Amniotic epithelial cell (primary cell): ENCODE results near the gene EPRS1.
A peak's percentile ranks its signal among the peaks of the same experiment; 100 is the strongest.
"Not testable (repeated sequence)": the region's sequence is repeated elsewhere in the genome, so short reads cannot be mapped to it uniquely, and the experiment has no call there.

Experiments
- DNase-seq: peaks from one replicate; pipeline ENCODE4 v3.0.0-alpha.2; 2010; ENCODE audit warnings: low read depth

Gene EPRS1

DNA sequence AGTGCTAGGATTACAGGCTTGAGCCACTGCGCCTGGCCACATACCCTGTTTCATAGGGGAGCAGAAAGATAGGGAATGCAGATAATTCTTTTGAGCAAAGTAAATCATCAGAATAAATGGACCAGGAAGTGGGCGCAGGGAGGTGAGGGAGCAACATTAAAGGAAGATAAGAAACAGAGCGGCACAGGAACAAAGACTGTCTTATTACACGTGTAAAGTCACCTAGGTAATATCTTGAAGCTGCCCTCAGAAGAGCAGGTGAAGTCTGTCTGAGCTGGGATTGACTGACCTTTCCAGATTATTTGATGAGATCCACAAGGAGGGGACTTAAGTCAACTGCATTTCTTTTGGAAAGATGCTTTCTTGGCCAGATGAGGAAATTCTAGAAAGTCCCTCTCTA, 7.7 kb downstream of the EPRS1 start:
- no peak for DNase-seq

DNA sequence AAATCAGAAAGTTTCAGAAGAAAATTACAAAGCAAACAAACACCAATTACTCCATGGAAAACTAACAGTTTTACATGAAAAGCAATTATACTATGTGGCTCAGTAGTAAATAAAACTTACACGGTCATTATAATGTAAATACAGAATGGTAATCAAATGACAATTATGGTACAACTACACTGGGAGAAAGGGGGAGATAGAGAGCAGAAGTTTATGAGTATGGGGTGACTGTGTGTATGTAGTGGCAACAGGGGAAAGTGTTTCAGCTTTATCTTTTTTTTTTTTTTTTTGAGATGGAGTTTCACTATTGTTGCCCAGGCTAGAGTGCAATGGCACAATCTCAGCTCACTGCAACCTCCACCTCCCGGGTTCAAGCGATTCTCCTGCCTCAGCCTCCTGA, 8.5 kb downstream of the EPRS1 start:
- DNase-seq, result not testable (repeated sequence)

DNA sequence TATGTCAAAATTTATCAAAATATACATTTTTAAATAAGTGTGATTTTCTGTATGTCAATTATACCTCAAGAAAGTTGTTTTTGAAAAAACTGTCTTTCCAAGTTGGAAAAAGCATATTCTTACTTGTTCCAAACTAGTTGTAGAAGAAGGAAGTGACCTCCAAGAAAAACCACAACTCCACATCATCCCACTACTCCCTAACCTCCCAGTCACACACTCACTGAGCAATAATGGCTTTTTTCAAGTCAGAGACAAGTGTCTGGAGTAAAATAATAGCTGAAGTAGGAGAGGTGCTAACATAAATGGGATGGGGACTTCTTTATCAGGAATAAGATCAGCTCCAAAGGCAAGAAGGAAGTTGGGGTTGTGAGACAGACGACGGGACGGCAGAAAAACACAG, 13.4 kb downstream of the EPRS1 start:
- DNase-seq, result peak; percentile 18

DNA sequence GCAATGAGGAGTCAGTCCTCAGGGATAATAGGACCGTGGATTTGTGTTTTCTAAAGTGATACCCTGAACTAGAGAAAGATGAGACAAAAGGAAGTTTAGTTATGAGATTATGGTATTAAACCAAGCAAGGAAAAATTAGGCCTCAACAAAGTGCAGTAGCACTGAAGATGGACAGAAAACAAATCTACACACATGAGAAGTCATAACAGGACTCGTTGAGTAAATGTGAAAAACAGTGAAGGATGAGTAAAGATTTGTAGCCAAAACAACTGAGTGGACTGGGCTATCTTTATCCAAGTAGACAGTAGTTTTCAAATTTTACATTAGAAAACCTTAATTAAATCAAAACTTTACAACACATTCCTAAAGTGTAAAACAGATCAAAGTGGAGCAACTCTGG, 15.0 kb downstream of the EPRS1 start:
- DNase-seq, result no peak

DNA sequence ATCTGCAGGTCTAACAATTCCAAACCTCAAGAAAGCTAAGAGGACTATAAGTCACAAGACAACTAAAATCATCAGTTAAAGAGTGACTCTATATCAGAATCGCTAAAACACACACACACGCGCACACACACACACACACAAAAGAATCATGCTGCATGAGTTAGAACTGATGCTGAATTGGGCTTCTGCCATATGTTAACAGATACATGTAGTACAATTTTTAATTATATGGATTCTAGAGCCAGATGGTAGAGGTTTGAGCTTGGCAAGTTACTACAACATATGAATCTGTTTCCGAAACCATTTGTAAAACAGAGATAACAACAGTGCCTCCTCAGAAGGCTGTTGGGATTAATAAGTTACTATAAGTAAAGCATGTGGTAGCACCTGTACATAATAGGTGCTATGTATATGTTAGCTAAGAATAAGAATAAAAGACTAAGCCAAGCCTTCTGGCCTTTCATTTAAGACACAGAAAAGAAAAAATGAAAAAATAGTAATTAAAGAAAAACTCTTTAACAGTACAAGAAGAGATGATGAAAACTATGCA, 17.9 kb downstream of the EPRS1 start:
- no peak for DNase-seq

DNA sequence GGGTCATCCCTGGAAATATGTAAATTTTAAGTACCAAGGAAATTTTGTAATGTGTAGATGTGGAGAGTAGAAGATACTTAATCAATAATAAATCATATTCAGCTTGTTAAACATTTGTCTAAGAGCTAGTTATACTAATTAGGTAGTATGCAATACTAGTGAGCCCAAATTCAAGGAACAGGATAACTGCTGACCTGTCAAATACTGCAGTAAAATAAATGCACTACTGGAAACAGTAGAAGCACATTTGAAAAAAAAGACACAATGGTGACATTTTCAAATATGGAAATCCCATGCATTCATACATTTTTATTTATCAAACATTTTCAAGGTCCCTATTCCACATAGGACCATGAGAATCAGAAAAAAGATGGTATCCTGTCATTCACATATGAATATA, 27.2 kb downstream of the EPRS1 start:
- DNase-seq, result no peak

DNA sequence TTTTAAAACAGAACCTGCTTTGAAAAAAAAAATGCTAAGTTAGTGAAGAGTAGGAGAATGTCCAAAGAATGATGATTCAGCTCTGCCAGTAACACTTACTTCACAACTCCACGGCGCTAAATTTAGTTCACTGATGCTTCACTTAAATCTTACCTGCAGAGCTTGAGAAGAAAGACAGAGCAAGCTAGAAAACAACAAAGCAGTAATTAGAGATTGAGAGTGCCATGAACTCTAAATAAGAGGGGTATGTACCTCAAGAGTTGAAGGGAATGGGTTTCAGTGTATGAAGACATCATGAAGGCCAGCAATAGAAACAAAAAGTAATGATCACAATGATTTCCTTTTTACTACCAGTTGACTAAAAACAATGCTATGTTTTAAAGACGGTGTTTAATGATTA, 32.8 kb downstream of the EPRS1 start:
- DNase-seq, result peak; percentile 64

DNA sequence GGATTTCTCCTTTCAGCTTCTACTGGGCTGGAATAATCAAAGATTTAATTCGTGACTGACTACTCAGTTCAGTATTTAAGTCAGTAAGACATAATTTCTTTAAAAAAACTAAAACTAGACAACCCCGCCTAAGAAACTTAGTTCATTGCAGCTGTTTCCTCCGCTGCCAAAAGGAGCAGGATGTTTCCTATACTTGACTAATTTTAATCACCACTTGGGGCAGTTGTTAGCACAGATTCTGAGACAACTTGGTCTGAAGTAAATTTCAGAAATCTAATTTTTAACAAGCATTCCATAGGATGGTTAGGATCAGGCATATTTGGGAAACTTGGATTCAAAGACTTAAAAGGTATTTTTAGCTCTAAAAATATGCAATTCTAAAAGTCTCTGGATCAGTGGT, 34.0 kb downstream of the EPRS1 start:
- DNase-seq, result peak; percentile 12

DNA sequence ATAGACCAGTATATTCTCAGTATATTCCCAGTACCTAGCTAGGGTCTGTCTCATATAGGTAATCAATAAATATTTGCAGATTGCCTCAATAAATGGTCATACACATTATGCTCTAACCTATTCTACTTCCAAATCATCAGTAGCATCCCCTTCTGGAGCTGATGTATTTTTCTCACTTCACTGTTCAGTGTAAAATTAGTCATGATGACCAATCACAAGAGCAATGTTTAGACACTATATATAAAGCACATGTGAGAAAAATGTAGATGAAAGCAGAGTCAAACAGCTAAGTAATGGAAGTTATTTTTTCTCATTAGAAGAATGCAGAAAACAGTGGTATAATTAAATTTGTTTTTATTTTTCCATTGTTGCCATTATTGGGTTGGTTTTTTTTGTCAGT, 34.7 kb downstream of the EPRS1 start:
- DNase-seq, result no peak

DNA sequence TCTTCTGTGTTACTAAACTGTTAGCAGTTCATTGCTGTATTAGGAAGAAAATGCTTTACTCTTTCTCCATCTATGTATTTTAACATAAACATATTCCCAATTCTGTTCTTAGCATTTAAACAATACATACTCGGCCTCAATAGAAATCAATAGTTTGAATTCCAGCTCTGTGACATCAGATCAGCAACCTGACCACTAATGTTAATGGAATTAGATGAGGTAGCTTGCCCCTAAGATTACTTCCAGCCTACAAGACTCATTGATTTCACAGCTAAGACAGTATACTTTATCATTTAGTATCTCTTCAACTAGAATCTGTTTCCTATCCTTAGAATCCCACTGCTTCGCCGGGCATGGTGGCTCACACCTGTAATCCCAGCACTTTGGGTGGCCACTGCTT, 38.9 kb downstream of the EPRS1 start:
- no peak for DNase-seq

DNA sequence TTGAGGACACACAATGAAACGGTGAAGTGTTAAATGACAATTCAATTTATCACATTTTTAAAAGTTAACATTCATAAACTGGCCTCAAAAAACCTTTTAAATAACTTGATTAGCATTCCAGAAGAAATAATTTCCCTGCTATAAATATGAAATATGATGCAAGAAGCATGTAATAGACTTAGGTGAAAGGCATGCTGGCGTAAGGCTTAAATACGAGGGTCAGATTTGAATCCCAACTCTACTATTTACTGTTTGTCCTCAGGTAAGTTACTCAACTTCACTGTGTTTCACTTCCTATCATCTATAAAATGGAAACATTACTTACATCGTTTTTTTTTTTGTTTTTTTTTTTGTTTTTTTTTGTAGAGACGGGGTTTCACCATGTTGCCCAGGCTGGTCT, 40.8 kb downstream of the EPRS1 start:
- no peak for DNase-seq

DNA sequence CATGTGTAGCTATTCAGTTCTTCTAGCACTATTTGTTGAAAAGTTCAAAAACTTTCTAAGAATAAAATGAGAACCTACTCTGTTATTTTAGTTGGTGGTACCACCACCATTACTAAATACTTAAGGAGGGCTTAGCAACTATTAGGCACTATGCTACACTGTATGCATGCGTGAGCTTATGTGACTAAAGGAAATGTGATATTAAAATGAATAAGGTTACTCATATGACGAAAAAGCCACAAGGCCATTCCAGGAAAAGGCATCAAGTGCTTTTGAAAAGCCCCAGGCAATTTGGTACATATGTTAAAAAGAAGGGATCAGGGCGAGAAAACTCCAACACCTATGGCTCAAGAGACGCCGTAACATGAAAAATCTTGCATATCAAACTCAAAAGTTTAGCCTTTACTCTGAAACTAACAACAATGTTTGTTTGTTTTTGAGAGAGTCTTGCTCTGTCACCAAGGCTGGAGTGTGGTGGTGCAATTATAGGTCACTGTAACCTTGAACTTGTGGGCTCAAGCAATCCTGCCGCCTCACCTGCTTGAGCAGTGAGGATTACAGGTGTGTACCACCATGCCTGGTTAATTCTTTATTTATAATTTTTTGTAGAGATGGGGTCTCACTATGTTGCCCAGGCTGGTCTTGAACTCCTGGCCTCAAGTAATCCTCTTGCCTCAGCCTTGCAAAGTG, 42.5 kb downstream of the EPRS1 start:
- DNase-seq, result no peak

DNA sequence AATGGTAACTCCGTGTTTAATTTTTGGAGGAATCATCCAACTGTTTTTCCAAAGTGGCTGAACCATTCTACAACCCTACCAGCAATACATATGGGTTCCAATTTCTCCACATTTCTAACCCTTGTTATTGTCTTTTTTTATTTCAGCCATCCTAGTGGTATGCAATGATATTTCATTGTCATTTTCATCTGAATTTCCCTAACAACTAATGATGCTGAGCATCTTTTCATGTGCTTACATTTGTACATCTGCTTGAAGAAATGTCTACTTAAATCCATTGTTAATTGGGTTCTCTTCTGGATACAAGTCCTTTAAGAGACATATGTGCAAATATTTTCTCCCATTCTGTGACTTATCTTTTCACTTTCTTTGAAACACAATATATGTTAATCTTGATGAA, 43.3 kb downstream of the EPRS1 start:
- DNase-seq, result no peak

DNA sequence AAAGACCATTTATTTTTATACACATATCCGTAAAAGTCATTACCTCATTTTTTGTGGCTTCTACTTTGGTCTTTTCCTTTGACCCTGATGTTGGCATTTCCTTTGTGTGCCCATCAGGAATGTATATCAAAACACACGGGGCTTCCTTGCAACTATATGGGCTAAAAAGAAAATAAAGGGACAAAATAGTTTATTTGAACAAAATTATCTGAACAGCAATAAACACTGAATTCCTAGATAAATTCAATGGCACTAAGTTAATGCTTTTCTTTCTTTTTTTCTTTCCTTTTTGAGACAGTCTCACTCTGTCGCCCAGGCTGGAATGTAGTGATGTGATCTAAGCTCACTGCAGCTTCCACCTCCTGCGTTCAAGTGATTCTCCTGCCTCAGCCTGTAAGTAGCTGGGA, 45.2 kb downstream of the EPRS1 start:
- no peak for DNase-seq

DNA sequence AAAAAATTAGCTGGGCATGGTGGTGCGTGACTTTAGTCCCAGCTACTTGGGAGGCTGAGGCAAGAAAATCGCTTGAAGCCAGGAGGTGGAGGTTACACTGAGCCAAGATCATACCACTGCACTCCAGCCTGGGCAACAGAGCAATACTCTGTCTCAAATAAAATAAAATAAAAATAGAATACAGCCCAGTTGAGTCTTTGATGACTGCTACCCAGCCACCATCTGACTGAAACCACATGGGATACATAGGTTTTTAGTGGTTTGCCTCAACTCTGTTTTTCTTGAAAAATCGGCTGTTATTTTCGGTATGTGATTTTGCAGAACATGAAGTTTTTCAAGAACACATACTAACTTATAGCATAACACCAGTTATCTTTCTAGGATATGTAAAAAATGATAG, 46.5 kb downstream of the EPRS1 start:
- DNase-seq, result no peak
